H1 (cell line): ENCODE data around the gene ZNG1A.

Experiments
- BRCA1 ChIP-seq: IDR thresholded peaks from 2 replicates; pipeline ENCODE4 v1.6.1; 2012; ENCODE audit warnings: low read depth, low read length, improper control_type of control experiment
- E2F6 ChIP-seq: IDR thresholded peaks from 2 replicates; pipeline ENCODE4 v1.6.1; 2012; ENCODE audit warnings: inconsistent platforms
- EP300 ChIP-seq, 2 experiments: IDR thresholded peaks; 1 replicate in 1 of 2; 2 replicates in 1 of 2; pipeline ENCODE4 v1.6.1; 2011 to 2012; ENCODE audit warnings: low read depth in 2 of 2, low read length in 2 of 2, mild to moderate bottlenecking in 2 of 2, borderline replicate concordance in 1 of 2, inconsistent platforms in 1 of 2, moderate library complexity in 1 of 2
- HDAC2 ChIP-seq, 2 experiments: fragments of 300-600 bp in 1 of 2; sonication (generic) in 1 of 2; IDR thresholded peaks; 2 replicates each; pipeline ENCODE4 v1.6.1; 2011 to 2012; ENCODE audit warnings: low read depth in 2 of 2, low read length in 2 of 2, mild to moderate bottlenecking in 2 of 2, moderate library complexity in 2 of 2, borderline replicate concordance in 1 of 2, inconsistent platforms in 1 of 2
- PHF8 ChIP-seq: fragments of 200-600 bp; sonication (generic); conservative IDR thresholded peaks from 2 replicates; pipeline ENCODE4 v1.7.1; 2012; ENCODE audit warnings: low read depth, mild to moderate bottlenecking, inconsistent platforms, low read length, moderate library complexity
- POLR2A ChIP-seq, 2 experiments: IDR thresholded peaks; 1 replicate in 1 of 2; 2 replicates in 1 of 2; pipeline ENCODE4 v1.6.1; 2011; ENCODE audit warnings: low read depth in 2 of 2, low read length in 2 of 2, mild to moderate bottlenecking in 2 of 2; ENCODE audit errors: control extremely low read depth in 1 of 2
- POLR2AphosphoS5 ChIP-seq: IDR thresholded peaks from 2 replicates; pipeline ENCODE4 v1.6.1; 2011; ENCODE audit warnings: low read depth, low read length
- RXRA ChIP-seq: IDR thresholded peaks from 2 replicates; pipeline ENCODE4 v1.6.1; 2011; ENCODE audit warnings: low read depth, mild to moderate bottlenecking, low read length, moderate library complexity; ENCODE audit not compliant: insufficient read depth
- SIN3A ChIP-seq, 2 experiments: IDR thresholded peaks in 1 of 2; conservative IDR thresholded peaks in 1 of 2; 2 replicates each; pipeline ENCODE4 v1.6.1; 2011 to 2012; ENCODE audit warnings: low read length in 2 of 2, improper control_type of control experiment in 1 of 2, low read depth in 1 of 2, mild to moderate bottlenecking in 1 of 2
- YY1 ChIP-seq: IDR thresholded peaks from 2 replicates; pipeline ENCODE4 v1.6.1; 2011; ENCODE audit warnings: low read depth, mild to moderate bottlenecking, low read length
- ZNF274 ChIP-seq: IDR thresholded peaks from 2 replicates; pipeline ENCODE4 v1.7.0; 2012; ENCODE audit warnings: low read length, borderline replicate concordance; ENCODE audit errors: extremely low read depth
- TF ChIP-seq, protein P1 (sequence below): IDR thresholded peaks from 2 replicates; pipeline ENCODE4 v1.6.1; 2012; ENCODE audit warnings: inconsistent platforms
- TF ChIP-seq, protein P2 (sequence below), 3 experiments: IDR thresholded peaks; 1 replicate in 2 of 3; 2 replicates in 1 of 3; pipeline versions ENCODE4 v1.5.1 to v1.6.1; 2011; ENCODE audit warnings: low read length in 3 of 3, mild to moderate bottlenecking in 3 of 3, inconsistent platforms in 2 of 3, low read depth in 1 of 3, moderate library complexity in 1 of 3; ENCODE audit not compliant: insufficient read depth in 1 of 3; ENCODE audit errors: control extremely low read depth in 1 of 3

DNA sequence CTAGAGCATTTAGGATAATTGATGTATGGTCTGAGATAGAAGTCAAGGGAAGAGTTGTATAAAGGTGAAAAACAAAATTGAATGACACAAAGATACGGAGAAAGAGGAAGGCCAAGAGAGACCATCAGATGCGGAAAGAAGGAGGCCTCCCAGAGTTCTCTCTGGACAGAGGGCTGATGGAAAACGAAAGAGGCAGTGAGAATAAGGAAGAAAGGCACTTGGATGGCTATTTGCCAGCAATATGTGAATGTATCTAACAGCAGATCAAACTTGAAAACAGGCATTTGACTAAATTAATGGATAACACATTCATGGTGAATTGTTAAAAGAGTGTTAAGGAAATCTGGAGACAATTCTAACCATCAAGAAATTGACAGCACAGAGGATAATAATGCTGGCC, 33.4 kb upstream of the ZNG1A start:
- TF ChIP-seq, protein P1, sequence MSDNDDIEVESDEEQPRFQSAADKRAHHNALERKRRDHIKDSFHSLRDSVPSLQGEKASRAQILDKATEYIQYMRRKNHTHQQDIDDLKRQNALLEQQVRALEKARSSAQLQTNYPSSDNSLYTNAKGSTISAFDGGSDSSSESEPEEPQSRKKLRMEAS = no peak
- TF ChIP-seq YY1 (no peak), PHF8 (no peak), BRCA1 (no peak), POLR2A (IDR thresholded peaks at IDR 0.05; ENCODE audit: control extremely low read depth in 1 of 2, low read depth in 2 of 2, low read length in 2 of 2) (no peak), POLR2AphosphoS5 (no peak), E2F6 (no peak), HDAC2 (IDR thresholded peaks at IDR 0.05; ENCODE audit: borderline replicate concordance in 1 of 2, low read depth in 2 of 2, low read length in 2 of 2) (no peak), EP300 (IDR thresholded peaks at IDR 0.05; ENCODE audit: borderline replicate concordance in 1 of 2, low read depth in 2 of 2, low read length in 2 of 2) (no peak), SIN3A (conservative IDR thresholded peaks at IDR 0.05 in 1 of 2, IDR thresholded peaks at IDR 0.05 in 1 of 2; ENCODE audit: low read depth in 1 of 2, low read length in 2 of 2) (no peak), ZNF274 (no peak), RXRA (no peak)
- TF ChIP-seq, protein P2, sequence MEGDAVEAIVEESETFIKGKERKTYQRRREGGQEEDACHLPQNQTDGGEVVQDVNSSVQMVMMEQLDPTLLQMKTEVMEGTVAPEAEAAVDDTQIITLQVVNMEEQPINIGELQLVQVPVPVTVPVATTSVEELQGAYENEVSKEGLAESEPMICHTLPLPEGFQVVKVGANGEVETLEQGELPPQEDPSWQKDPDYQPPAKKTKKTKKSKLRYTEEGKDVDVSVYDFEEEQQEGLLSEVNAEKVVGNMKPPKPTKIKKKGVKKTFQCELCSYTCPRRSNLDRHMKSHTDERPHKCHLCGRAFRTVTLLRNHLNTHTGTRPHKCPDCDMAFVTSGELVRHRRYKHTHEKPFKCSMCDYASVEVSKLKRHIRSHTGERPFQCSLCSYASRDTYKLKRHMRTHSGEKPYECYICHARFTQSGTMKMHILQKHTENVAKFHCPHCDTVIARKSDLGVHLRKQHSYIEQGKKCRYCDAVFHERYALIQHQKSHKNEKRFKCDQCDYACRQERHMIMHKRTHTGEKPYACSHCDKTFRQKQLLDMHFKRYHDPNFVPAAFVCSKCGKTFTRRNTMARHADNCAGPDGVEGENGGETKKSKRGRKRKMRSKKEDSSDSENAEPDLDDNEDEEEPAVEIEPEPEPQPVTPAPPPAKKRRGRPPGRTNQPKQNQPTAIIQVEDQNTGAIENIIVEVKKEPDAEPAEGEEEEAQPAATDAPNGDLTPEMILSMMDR (IDR thresholded peaks at IDR 0.05; ENCODE audit: control extremely low read depth in 1 of 3, insufficient read depth in 1 of 3, low read depth in 1 of 3, low read length in 3 of 3) = no peak
